SK-N-MC (cell line): ENCODE measurements around the gene LOXL1.

Experiments used
- DNase-seq: peaks from one replicate; pipeline ENCODE4 v3.0.0-alpha.2; 2011; ENCODE audit warnings: low read depth, low spot score
- H3K27ac ChIP-seq: fragments of 200-600 bp; sonication (generic); 2 replicates; pipeline ENCODE4 v1.5.1; 2016; ENCODE audit warnings: mixed run types
- H3K36me3 ChIP-seq: fragments of 200-600 bp; sonication (generic); 2 replicates; pipeline ENCODE4 v1.6.1; 2017; ENCODE audit warnings: antibody characterized with exemption, low read length, mixed read lengths; ENCODE audit not compliant: insufficient read depth
- H3K4me3 ChIP-seq: fragments of 200-600 bp; sonication (generic); 2 replicates; pipeline ENCODE4 v1.5.1; 2016
- H3K9ac ChIP-seq: fragments of 200-600 bp; sonication (generic); 2 replicates; pipeline ENCODE4 v1.8.0; 2017; ENCODE audit warnings: mixed run types, mixed read lengths; ENCODE audit not compliant: insufficient read length
- H3K9me3 ChIP-seq: fragments of 200-600 bp; sonication (generic); 2 replicates; pipeline ENCODE4 v1.6.1; 2017; ENCODE audit warnings: low read depth, mild to moderate bottlenecking, antibody characterized with exemption, low read length, moderate library complexity, mixed read lengths
- EZH2 ChIP-seq: fragments of 200-600 bp; sonication (generic); IDR thresholded peaks from one replicate; pipeline ENCODE4 v1.6.1; 2017; ENCODE audit warnings: antibody characterized with exemption
- FOXP2 ChIP-seq: optimal IDR thresholded peaks from 2 replicates; pipeline ENCODE3; 2011; ENCODE audit warnings: mild to moderate bottlenecking, moderate library complexity; ENCODE audit not compliant: insufficient read depth; ENCODE audit errors: extremely low read length, control extremely low read depth
- POLR2AphosphoS5 ChIP-seq: IDR thresholded peaks from 2 replicates; pipeline ENCODE4 v1.6.1; 2012; ENCODE audit warnings: mild to moderate bottlenecking, low read depth, low read length, borderline replicate concordance

LOXL1 gene, protein sequence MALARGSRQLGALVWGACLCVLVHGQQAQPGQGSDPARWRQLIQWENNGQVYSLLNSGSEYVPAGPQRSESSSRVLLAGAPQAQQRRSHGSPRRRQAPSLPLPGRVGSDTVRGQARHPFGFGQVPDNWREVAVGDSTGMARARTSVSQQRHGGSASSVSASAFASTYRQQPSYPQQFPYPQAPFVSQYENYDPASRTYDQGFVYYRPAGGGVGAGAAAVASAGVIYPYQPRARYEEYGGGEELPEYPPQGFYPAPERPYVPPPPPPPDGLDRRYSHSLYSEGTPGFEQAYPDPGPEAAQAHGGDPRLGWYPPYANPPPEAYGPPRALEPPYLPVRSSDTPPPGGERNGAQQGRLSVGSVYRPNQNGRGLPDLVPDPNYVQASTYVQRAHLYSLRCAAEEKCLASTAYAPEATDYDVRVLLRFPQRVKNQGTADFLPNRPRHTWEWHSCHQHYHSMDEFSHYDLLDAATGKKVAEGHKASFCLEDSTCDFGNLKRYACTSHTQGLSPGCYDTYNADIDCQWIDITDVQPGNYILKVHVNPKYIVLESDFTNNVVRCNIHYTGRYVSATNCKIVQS

DNA sequence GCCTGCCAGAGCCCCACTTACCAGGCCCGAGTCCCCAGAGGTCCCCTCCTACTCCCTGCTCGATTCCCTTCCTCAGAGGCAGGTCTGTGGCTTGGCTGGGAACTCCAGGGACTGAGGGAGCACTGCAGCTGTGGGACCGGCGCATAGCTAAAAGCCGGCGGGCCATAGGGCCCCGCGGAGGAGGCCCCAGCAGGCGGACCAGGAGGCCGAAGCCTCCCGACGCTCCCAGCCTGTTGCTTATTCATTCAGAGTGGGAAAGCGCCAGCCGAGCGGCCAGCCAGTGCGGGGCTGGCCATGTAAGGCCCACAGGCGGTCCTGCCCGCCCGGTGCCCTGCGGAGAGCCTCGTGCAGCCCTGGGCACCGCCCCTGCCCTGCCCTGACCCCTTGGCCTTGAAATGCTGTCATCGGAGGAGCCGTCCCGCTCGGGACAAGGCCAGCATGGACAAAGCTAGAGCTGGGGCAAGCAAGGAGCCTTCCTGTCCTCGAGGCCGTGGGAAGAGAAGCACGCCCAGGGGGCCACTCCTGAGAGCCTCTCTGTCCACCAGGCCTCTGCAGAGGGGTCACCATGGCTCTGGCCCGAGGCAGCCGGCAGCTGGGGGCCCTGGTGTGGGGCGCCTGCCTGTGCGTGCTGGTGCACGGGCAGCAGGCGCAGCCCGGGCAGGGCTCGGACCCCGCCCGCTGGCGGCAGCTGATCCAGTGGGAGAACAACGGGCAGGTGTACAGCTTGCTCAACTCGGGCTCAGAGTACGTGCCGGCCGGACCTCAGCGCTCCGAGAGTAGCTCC lies at the start of gene LOXL1:
LOXL1 (plus strand) TSS at position 244 of the 784 bp plus-strand sequence; CDS start at position 566, 322 bp downstream.
- no peaks in the 10 kb centered on the region for H3K9me3 ChIP-seq
- no peaks in the 10 kb centered on the region for H3K36me3 ChIP-seq
- H3K27ac ChIP-seq = no peak within 1 kb of the TSS
- peak within 1 kb of the TSS; percentile 90 for H3K4me3 ChIP-seq
- TF ChIP-seq POLR2AphosphoS5 (peak; percentile 62), FOXP2 (no peak)
- DNase-seq = no peak
- H3K9ac ChIP-seq = peak within 1 kb of the TSS; percentile 78

DNA sequence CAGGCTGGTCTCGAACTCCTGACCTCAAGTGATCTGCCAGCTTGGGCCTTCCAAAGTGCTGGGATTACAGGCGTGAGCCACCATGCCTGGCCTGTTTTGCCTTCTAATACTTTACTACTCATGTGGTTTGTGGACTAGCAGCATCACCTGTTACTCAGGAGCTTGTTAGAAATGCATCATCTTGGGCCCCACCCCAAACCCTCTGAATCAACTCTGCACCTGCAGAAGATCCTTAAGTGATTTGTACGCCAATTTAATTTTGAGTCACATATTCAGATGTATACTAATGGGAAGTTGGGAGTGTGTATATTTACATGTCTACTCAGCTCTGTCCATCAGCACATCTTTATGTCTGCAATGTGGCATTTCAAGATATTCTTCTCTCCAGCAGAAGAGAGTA lies 46.8 kb upstream of the LOXL1 start:
- TF ChIP-seq POLR2AphosphoS5 (no peak), FOXP2 (no peak)
- Histone ChIP-seq H3K9me3 (no peaks in the 10 kb centered on the region), H3K4me3 (no peak overlapping the region), H3K36me3 (no peaks in the 10 kb centered on the region), H3K27ac (no peak overlapping the region), H3K9ac (no peak overlapping the region)
- DNase-seq = no peak

DNA sequence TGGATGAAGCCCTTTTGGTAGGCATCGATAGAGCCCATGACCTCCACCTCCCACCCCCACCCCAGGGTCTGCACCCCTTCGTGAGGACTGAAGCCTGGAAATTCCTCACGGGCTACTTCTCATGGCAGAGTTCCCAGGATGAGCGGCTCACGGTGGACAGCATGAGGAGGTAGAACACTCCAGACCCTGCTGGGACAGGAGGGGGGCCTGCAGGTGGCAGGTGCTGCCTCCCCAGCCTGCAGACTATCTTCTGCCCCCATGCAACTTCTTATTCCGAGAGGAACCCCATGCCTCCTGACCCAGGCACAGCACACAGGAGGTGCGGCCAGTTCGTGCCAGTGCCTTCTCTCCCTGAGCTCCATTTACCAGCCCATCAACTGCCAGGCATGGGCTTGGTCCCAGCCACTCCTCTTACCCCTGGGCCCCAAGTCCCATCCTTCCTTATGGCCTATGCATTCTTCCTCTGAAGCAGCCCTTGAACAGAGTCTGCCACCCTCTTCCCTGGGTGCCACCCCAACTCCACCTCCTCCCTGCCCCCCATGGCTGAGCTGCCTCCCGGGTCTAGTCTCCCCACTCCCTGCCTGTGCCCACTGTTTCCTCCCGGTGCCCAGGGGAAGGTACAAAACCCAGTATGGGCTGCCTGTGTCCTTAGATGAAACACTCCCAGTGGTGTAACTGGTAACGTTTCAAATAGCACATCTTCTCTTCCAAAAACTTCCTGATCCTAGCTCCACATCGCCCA lies 44.5 kb upstream of the LOXL1 start:
- no peak for DNase-seq
- no peaks in the 10 kb centered on the region for H3K36me3 ChIP-seq
- no peak overlapping the region for H3K27ac ChIP-seq
- no peak overlapping the region for H3K9ac ChIP-seq
- TF ChIP-seq EZH2 (no peak), POLR2AphosphoS5 (no peak)
- no peak overlapping the region for H3K4me3 ChIP-seq
- H3K9me3 ChIP-seq = no peaks in the 10 kb centered on the region

DNA sequence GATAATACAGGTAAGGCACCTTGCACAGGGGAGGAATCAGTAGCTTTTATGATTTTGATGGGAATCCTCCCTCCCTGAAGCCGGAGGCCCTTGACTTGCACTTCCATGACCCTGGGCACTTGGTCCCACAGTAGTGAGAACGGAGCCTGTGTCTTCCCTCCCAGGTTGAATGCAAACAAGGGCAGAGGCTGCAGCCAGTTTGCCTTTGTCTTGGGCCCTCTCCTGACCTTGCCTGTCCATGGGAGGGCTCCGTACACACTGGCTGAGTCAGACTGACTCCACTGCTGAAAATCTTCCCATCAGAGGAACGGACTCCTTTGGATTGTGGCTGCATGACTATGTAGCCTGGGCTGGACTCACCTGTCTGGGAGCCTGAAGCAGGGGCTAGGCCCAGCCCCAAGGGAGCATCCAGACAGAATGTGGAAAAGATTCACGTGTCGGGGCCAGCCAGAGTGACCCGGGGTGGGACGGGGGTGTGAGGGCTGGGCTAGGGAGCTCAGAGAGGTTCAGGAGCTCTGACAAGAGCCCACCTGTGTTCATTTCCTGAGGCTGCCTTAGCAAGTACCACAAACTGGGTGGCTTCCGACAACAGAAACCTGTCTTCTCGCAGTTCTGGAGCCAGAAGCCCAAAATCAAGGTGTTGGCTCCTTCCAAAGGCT lies 43.4 kb upstream of the LOXL1 start:
- no peak for TF ChIP-seq POLR2AphosphoS5
- no peak for TF ChIP-seq EZH2
- no peak for TF ChIP-seq FOXP2
- no peak overlapping the region for H3K27ac ChIP-seq
- no peak overlapping the region for H3K9ac ChIP-seq
- DNase-seq = no peak
- H3K9me3 ChIP-seq = no peaks in the 10 kb centered on the region
- no peak overlapping the region for H3K4me3 ChIP-seq
- H3K36me3 ChIP-seq = no peaks in the 10 kb centered on the region

DNA sequence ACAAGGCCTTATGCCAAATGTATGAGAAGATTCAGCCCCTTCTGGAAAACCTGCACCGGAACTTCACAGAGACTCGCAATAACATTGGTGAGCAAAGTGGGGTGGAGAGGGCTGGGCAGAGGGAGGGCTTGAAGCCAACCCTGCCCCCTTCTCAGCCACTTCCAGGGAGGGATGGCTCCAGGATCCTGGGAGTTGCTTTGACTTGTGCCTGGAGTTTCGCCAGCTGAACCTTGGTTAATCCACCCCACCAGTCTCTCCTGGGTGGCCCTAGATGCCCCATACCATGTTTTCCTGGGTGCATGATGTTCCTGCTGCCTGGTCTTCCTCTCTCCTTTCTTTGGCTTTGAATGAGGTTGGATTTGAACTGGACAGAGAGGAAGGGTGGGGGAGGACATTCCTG lies 42.1 kb upstream of the LOXL1 start:
- no peak overlapping the region for H3K27ac ChIP-seq
- no peak overlapping the region for H3K9ac ChIP-seq
- no peaks in the 10 kb centered on the region for H3K9me3 ChIP-seq
- no peak for DNase-seq
- no peaks in the 10 kb centered on the region for H3K36me3 ChIP-seq
- TF ChIP-seq FOXP2 = no peak
- TF ChIP-seq EZH2 = no peak
- no peak for TF ChIP-seq POLR2AphosphoS5
- no peak overlapping the region for H3K4me3 ChIP-seq

DNA sequence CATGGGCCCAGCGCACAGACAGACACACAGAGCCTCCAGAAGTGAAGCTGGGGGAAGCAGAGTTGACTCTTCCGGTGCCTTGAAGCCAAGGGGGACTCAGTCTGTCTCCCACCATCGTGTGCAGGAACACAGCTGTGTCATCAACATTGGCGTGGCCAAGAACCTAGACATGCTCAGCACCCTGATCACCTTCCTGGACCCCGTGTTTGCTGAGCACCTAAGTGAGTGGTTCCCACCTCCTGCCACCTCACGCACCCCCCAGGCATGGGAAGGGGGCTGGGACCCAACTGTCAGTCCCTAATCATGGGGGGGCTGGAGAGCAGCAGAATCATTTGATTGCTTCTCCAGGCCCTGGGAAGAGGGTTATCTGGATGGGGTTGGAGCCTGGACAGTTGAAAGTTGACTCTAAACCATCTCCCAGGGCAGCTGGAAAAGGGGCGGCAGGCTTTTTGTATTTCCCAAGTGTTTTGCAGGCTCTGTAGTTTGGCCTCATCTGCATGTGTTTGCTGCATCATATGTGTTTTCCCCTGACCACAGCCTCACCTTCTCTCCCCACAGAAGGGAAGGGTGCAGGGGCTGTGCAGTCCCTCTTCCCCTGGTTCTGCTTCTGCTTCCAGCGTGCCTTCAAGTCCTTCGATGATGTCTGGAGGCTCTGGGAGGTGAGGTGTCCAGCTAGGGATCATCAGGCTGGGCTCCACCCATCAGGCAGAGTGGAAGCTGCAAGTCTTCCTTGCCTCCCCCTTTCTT lies 40.1 kb upstream of the LOXL1 start:
- Histone ChIP-seq H3K9me3 (no peaks in the 10 kb centered on the region), H3K9ac (no peak overlapping the region), H3K27ac (no peak overlapping the region), H3K36me3 (no peaks in the 10 kb centered on the region), H3K4me3 (no peak overlapping the region)
- no peak for DNase-seq
- TF ChIP-seq POLR2AphosphoS5 (no peak), FOXP2 (no peak), EZH2 (no peak)

DNA sequence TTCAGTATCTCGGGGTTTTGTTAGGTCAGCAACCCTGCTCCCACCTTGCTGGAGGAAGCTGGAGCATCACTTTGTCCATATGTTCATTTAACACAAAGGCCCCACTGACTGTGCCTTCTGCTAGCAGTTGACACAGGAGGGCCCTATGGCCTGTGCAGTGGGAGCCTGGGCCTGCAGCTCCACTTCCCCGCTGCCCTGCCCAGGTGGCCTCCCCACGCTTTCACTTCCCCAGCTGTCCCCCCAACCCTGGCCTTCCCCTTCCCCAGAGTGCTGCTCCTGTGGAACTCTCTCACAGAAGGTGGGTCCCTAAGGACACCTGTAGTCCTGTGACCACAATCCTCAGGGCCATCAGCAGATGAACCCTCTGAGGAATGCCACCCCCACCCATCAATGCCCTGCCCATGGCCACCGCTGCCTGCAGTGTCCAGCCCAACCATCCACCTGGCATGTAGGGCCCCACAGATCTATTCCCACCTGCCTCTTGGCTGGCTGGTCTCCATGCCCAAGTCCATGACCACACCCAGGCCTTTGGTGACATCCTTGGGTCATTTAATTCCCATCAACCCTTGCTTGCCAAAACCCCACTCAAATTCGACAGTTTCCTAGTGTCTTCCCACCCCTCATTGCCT lies 39.4 kb upstream of the LOXL1 start:
- Histone ChIP-seq H3K9me3 (no peaks in the 10 kb centered on the region), H3K4me3 (no peak overlapping the region), H3K9ac (no peak overlapping the region), H3K27ac (no peak overlapping the region), H3K36me3 (no peaks in the 10 kb centered on the region)
- DNase-seq = no peak
- TF ChIP-seq EZH2 (no peak), FOXP2 (no peak), POLR2AphosphoS5 (no peak)
